Keratinocyte (primary cell): ENCODE results near the gene WDFY1. TPM values are rescaled to one million over a fixed set of nuclear protein-coding genes. Genes with fewer than 3 reads are reported as not detected.
A peak's percentile ranks its signal among the peaks of the same experiment; 100 is the strongest.

Experiments
- DNase-seq: peaks from one replicate; pipeline ENCODE4 v3.0.0-alpha.2; 2011; ENCODE audit warnings: low read depth, missing footprints, low spot score
- FAIRE-seq: peaks from 2 replicates; lab custom pipeline; 2011; peaks lifted over from hg19 to GRCh38; lab: Jason Lieb, UNC
- H2AFZ ChIP-seq: 2 replicates; pipeline ENCODE4 v1.6.0; 2012; ENCODE audit warnings: low read length, control low read depth, inconsistent platforms; ENCODE audit not compliant: control insufficient read depth
- H3K27ac ChIP-seq: 2 replicates; pipeline ENCODE4 v1.5.1; 2011; ENCODE audit warnings: low read length; ENCODE audit not compliant: control insufficient read depth, insufficient read depth
- H3K27me3 ChIP-seq: 3 replicates; pipeline ENCODE4 v1.6.0; 2011; ENCODE audit warnings: low read length; ENCODE audit not compliant: control insufficient read depth, insufficient read depth; ENCODE audit errors: extremely low read depth
- H3K36me3 ChIP-seq, 2 experiments: 2 replicates in 1 of 2; 3 replicates in 1 of 2; pipeline ENCODE4 v1.5.1; 2011; ENCODE audit warnings: low read length in 2 of 2, mild to moderate bottlenecking in 1 of 2; ENCODE audit not compliant: control insufficient read depth in 2 of 2, insufficient read depth in 2 of 2; ENCODE audit errors: extremely low read depth in 1 of 2
- H3K4me1 ChIP-seq: 3 replicates; pipeline ENCODE4 v1.5.1; 2011; ENCODE audit warnings: low read length; ENCODE audit not compliant: control insufficient read depth, insufficient read depth; ENCODE audit errors: extremely low read depth
- H3K4me2 ChIP-seq: 3 replicates; pipeline ENCODE4 v1.6.0; 2011; ENCODE audit warnings: low read depth, low read length; ENCODE audit not compliant: control insufficient read depth, insufficient read depth; ENCODE audit errors: extremely low read depth
- H3K4me3 ChIP-seq, 3 experiments: fragments of 200-600 bp in 1 of 3; sonication (generic) in 1 of 3; 2 replicates in 2 of 3; 3 replicates in 1 of 3; pipeline ENCODE4 v1.5.1; 2011 to 2016; ENCODE audit warnings: low read length in 3 of 3, mild to moderate bottlenecking in 3 of 3, control low read depth in 2 of 3, inconsistent platforms in 1 of 3, low read depth in 1 of 3, mixed read lengths in 1 of 3, mixed run types in 1 of 3, moderate library complexity in 1 of 3; ENCODE audit not compliant: control insufficient read depth in 2 of 3, insufficient read depth in 2 of 3; ENCODE audit errors: extremely low read depth in 1 of 3
- H3K79me2 ChIP-seq: 2 replicates; pipeline ENCODE4 v1.6.0; 2012; ENCODE audit warnings: low read length; ENCODE audit not compliant: control insufficient read depth, insufficient read depth
- H3K9ac ChIP-seq: 3 replicates; pipeline ENCODE4 v1.6.0; 2011; ENCODE audit warnings: low read length; ENCODE audit not compliant: control insufficient read depth, insufficient read depth; ENCODE audit errors: extremely low read depth
- H3K9me1 ChIP-seq: 3 replicates; pipeline ENCODE4 v1.6.0; 2011; ENCODE audit warnings: low read length; ENCODE audit not compliant: control insufficient read depth, insufficient read depth; ENCODE audit errors: extremely low read depth
- H3K9me3 ChIP-seq: 2 replicates; pipeline ENCODE4 v1.5.1; 2012; ENCODE audit warnings: low read depth, low read length; ENCODE audit not compliant: control insufficient read depth
- H4K20me1 ChIP-seq: 3 replicates; pipeline ENCODE4 v1.6.0; 2011; ENCODE audit warnings: low read length; ENCODE audit not compliant: control insufficient read depth, insufficient read depth; ENCODE audit errors: extremely low read depth
- EZH2 ChIP-seq: IDR thresholded peaks from one replicate; pipeline ENCODE4 v1.6.1; 2012; ENCODE audit warnings: inconsistent platforms, mild to moderate bottlenecking, low read length, moderate library complexity
- dilution Hi-C: fragments of 300-500 bp; cut with MboI; formaldehyde crosslinking; loops from one replicate; pipeline ENCODE4 v1.7.0; 2020; ENCODE audit warnings: low sequenced_read_pairs; ENCODE audit not compliant: extremely low pct_ligation_motif_present
- polyA plus RNA-seq, 5 experiments: library from polyadenylated mRNA; depleted of rRNA in 3 of 5; stranded (reverse) in 3 of 5; stranded (forward) in 1 of 5; unstranded in 1 of 5; fragments of >200 nt; gene quantifications; 1 replicate in 1 of 5; 2 replicates in 3 of 5; 3 replicates in 1 of 5; pipeline versions ENCODE4 v1.2.1 to v1.2.3, GENCODE V29; 2011 to 2012; ENCODE audit warnings: missing spikeins in 2 of 5, low read depth in 1 of 5, low replicate concordance in 1 of 5
- TF ChIP-seq, protein P1 (sequence below), 3 experiments: IDR thresholded peaks in 1 of 3; conservative IDR thresholded peaks in 1 of 3; optimal IDR thresholded peaks in 1 of 3; 2 replicates in 2 of 3; 3 replicates in 1 of 3; pipeline versions ENCODE3 to v1.5.1; 2011; ENCODE audit warnings: low read length in 3 of 3, mild to moderate bottlenecking in 3 of 3, moderate library complexity in 2 of 3, control low read depth in 1 of 3, inconsistent platforms in 1 of 3; ENCODE audit not compliant: insufficient read depth in 2 of 3; ENCODE audit errors: extremely low read depth in 1 of 3

Gene WDFY1
- polyA plus RNA-seq, 1 donor (not counting 4 experiments of a cell fraction or from before 2014, with no cell fraction given), result 54.9 TPM

DNA sequence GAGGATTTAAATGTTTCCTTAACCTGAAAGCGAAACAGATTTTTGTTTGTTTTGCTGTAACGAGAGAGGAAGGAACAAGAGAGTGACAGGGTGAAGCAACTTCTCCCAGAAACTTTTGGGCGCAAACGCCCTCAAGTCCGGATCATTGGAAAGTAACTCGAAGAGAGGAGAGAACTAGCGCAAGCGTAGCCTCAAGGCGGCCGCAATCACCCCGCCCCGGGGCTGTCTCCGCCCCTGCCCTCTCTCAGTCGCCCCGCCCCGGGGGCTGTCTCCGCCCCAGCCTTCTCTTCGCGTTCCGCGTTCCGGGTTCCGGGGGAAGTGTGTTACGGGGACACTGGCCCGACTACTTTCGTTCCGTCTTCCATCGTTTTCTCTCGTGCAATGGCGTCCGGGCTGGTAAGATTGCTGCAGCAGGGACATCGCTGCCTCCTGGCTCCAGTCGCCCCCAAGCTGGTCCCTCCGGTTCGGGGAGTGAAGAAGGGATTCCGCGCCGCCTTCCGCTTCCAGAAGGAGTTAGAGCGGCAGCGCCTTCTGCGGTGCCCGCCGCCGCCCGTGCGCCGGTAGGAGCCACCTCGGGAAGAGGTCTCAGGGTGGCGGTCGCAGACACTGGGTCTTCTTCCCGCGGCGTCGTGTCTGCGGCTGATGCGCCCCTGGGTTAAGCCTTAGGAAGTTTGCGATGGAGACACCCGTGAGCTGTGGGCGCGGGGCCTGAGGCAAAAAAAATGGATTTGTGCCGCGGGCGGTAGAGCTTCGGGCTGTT, 12.1 kb upstream of the WDFY1 start, which contains the start of gene MRPL44:
Gene MRPL44 (plus strand): TSS at position 372 of the 760 bp plus-strand sequence. CDS start 10 bp downstream, at position 382.
- peak within 1 kb of the TSS; percentile 81 for H3K27ac ChIP-seq
- peaks cover 6 to 8% of the 10 kb centered on the region in 2 experiments for H3K36me3 ChIP-seq
- H3K9me3 ChIP-seq, result no peaks in the 10 kb centered on the region
- FAIRE-seq (peak; percentile 86), DNase-seq (no peak)
- H3K4me3 ChIP-seq, result peak within 1 kb of the TSS; percentile 89 to 94 (median 91)
- peak within 1 kb of the TSS; percentile 82 for H3K4me2 ChIP-seq
- peaks cover 50% of the 10 kb centered on the region for H3K79me2 ChIP-seq
- H4K20me1 ChIP-seq, result no peaks in the 10 kb centered on the region
- H3K4me1 ChIP-seq, result peaks cover 35% of the 10 kb centered on the region
- dilution Hi-C loops, result no loop called here
- H3K27me3 ChIP-seq, result no peaks in the 10 kb centered on the region
- peak within 1 kb of the TSS; percentile 98 for H2AFZ ChIP-seq
- H3K9ac ChIP-seq, result peak within 1 kb of the TSS; percentile 93
- TF ChIP-seq, protein P1, sequence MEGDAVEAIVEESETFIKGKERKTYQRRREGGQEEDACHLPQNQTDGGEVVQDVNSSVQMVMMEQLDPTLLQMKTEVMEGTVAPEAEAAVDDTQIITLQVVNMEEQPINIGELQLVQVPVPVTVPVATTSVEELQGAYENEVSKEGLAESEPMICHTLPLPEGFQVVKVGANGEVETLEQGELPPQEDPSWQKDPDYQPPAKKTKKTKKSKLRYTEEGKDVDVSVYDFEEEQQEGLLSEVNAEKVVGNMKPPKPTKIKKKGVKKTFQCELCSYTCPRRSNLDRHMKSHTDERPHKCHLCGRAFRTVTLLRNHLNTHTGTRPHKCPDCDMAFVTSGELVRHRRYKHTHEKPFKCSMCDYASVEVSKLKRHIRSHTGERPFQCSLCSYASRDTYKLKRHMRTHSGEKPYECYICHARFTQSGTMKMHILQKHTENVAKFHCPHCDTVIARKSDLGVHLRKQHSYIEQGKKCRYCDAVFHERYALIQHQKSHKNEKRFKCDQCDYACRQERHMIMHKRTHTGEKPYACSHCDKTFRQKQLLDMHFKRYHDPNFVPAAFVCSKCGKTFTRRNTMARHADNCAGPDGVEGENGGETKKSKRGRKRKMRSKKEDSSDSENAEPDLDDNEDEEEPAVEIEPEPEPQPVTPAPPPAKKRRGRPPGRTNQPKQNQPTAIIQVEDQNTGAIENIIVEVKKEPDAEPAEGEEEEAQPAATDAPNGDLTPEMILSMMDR (optimal IDR thresholded peaks at IDR 0.05 in 1 of 3, IDR thresholded peaks at IDR 0.05 in 1 of 3, conservative IDR thresholded peaks at IDR 0.05 in 1 of 3; ENCODE audit: extremely low read depth in 1 of 3, insufficient read depth in 2 of 3, low read length in 3 of 3), result no peak
- no peak for TF ChIP-seq EZH2
- H3K9me1 ChIP-seq, result no peaks in the 10 kb centered on the region

GRCh38 chr2:223956300-223956699, 11.2 kb upstream of the WDFY1 start:
- H3K36me3 ChIP-seq, result peaks cover 5 to 6% of the 10 kb centered on the region in 2 experiments
- peaks cover 41% of the 10 kb centered on the region for H3K79me2 ChIP-seq
- peak overlapping the region; percentile 29 for H2AFZ ChIP-seq
- TF ChIP-seq, protein P1 (optimal IDR thresholded peaks at IDR 0.05 in 1 of 3, IDR thresholded peaks at IDR 0.05 in 1 of 3, conservative IDR thresholded peaks at IDR 0.05 in 1 of 3; ENCODE audit: extremely low read depth in 1 of 3, insufficient read depth in 2 of 3, low read length in 3 of 3), result no peak
- no peak for TF ChIP-seq EZH2
- peak; percentile 97 for FAIRE-seq
- no peaks in the 10 kb centered on the region for H3K9me3 ChIP-seq
- H3K4me1 ChIP-seq, result peaks cover 35% of the 10 kb centered on the region
- dilution Hi-C loops, result no loop called here
- H3K27me3 ChIP-seq, result no peaks in the 10 kb centered on the region
- H3K9me1 ChIP-seq, result no peaks in the 10 kb centered on the region
- DNase-seq, result no peak
- H4K20me1 ChIP-seq, result no peaks in the 10 kb centered on the region
- peak overlapping the region in 2 of 3 experiments; percentile 91 to 94 for H3K4me3 ChIP-seq
- H3K4me2 ChIP-seq, result peak overlapping the region; percentile 82
- peak overlapping the region; percentile 93 for H3K9ac ChIP-seq
- H3K27ac ChIP-seq, result peak overlapping the region; percentile 81
